HepG2 (cell line): ENCODE data around the gene MTCL1. TPM values are rescaled to one million over a fixed set of nuclear protein-coding genes. Genes with fewer than 3 reads are reported as not detected.

ENCODE experiments used
- ATAC-seq: fragments of 200-7000 bp; cut with Tn5 transposase; 3 replicates; pipeline ENCODE4 v1.9.1; 2020; ENCODE audit warnings: mild to moderate bottlenecking, moderate library complexity
- BruUV-seq: library from RNA; stranded (reverse); fragments of 400-500 nt; replicated peaks from 2 replicates; lab custom pipeline; 2021; lab: Mats Ljungman, UMichigan
- CTCF ChIA-PET: fragments of 300-600 bp; formaldehyde crosslinking; extraction: SDS; loops from one replicate; lab custom pipeline; 2021; ENCODE audit warnings: low total read pairs, inconsistent platforms, low intra/inter-chr PET ratio; lab: Yijun Ruan, JAX
- POLR2A ChIA-PET: fragments of 350-600 bp; sonication (Branson Sonifier 250); formaldehyde crosslinking; loops from one replicate; lab custom pipeline; 2020; ENCODE audit warnings: antibody characterized with exemption, inconsistent platforms; lab: Yijun Ruan, JAX
- DNase-seq: peaks from one replicate; pipeline ENCODE4 v3.0.0-alpha.2; 2015; ENCODE audit warnings: low spot score
- FAIRE-seq: peaks from 3 replicates; lab custom pipeline; 2011; peaks lifted over from hg19 to GRCh38; lab: Jason Lieb, UNC
- H2AFZ ChIP-seq: one replicate; pipeline ENCODE4 v1.6.1; 2011; ENCODE audit warnings: low read length, inconsistent platforms
- H3K27ac ChIP-seq: fragments of 300-600 bp; 3 replicates; pipeline ENCODE4 v1.8.0; 2011; ENCODE audit warnings: mixed run types, mild to moderate bottlenecking, mixed read lengths, low read length, inconsistent platforms; ENCODE audit not compliant: insufficient read depth; ENCODE audit errors: extremely low read length
- H3K27me3 ChIP-seq, 2 experiments: fragments of 200-600 bp in 1 of 2; 2 replicates in 1 of 2; 3 replicates in 1 of 2; pipeline versions ENCODE4 v1.6.0 to v1.8.0; 2011; ENCODE audit warnings: low read length in 2 of 2, mild to moderate bottlenecking in 2 of 2, moderate library complexity in 2 of 2, inconsistent platforms in 1 of 2; ENCODE audit not compliant: insufficient read depth in 2 of 2, control insufficient read depth in 1 of 2
- H3K36me3 ChIP-seq, 2 experiments: fragments of 200-600 bp in 1 of 2; replicated peaks in 1 of 2; 2 replicates in 1 of 2; 3 replicates in 1 of 2; pipeline versions ENCODE4 v1.5.1 to v1.8.0; 2011; ENCODE audit warnings: low read length in 2 of 2, inconsistent platforms in 1 of 2; ENCODE audit not compliant: insufficient read depth in 2 of 2, control insufficient read depth in 1 of 2
- H3K4me1 ChIP-seq: 2 replicates; pipeline ENCODE4 v1.5.1; 2012; ENCODE audit warnings: low read length, inconsistent platforms; ENCODE audit not compliant: insufficient read depth
- H3K4me2 ChIP-seq: 2 replicates; pipeline ENCODE4 v1.6.0; 2011; ENCODE audit warnings: low read depth, low read length, inconsistent platforms
- H3K4me3 ChIP-seq, 3 experiments: fragments of 200-600 bp in 1 of 3; sonication (generic), shearing (Covaris generic) in 1 of 3; replicated peaks in 1 of 3; 2 replicates each; pipeline ENCODE4 v1.5.1; 2011 to 2016; ENCODE audit warnings: low read length in 3 of 3, inconsistent platforms in 2 of 3, low read depth in 2 of 3, mild to moderate bottlenecking in 2 of 3, control low read depth in 1 of 3, mixed read lengths in 1 of 3; ENCODE audit not compliant: insufficient read depth in 1 of 3
- H3K79me2 ChIP-seq: one replicate; pipeline ENCODE4 v1.6.1; 2011; ENCODE audit warnings: low read length, inconsistent platforms; ENCODE audit not compliant: insufficient read depth
- H3K9ac ChIP-seq: 2 replicates; pipeline ENCODE4 v1.6.0; 2011; ENCODE audit warnings: mild to moderate bottlenecking, low read depth, low read length, inconsistent platforms; ENCODE audit not compliant: insufficient read depth
- H3K9me3 ChIP-seq: 2 replicates; pipeline ENCODE4 v1.5.1; 2012; ENCODE audit warnings: mild to moderate bottlenecking, low read length
- H4K20me1 ChIP-seq: 2 replicates; pipeline ENCODE4 v1.6.0; 2011; ENCODE audit warnings: inconsistent platforms, mild to moderate bottlenecking, low read length, moderate library complexity; ENCODE audit not compliant: insufficient read depth
- ATF6 ChIP-seq: sonication (generic); formaldehyde crosslinking; conservative IDR thresholded peaks from 2 replicates; pipeline ENCODE4 v1.4.0; 2020; ENCODE audit warnings: missing genetic modification reagents
- BORCS8-MEF2B ChIP-seq: sonication (generic); formaldehyde crosslinking; IDR thresholded peaks from 2 replicates; pipeline ENCODE4 v1.8.0; 2022; ENCODE audit warnings: mild to moderate bottlenecking, missing genetic modification reagents
- GATAD1 ChIP-seq: IDR thresholded peaks from 2 replicates; pipeline ENCODE4 v1.6.1; 2016; ENCODE audit warnings: missing genetic modification reagents, missing compliant biosample characterization
- HES4 ChIP-seq: sonication (generic); formaldehyde crosslinking; IDR thresholded peaks from 2 replicates; pipeline ENCODE4 v1.9.0; 2021; ENCODE audit warnings: mild to moderate bottlenecking, missing genetic modification reagents, borderline replicate concordance
- HNRNPLL ChIP-seq: fragments of 200-400 bp; formaldehyde crosslinking; IDR thresholded peaks from 2 replicates; pipeline ENCODE4 v1.6.1; 2017; ENCODE audit warnings: mild to moderate bottlenecking, low read depth, low read length; ENCODE audit not compliant: poor library complexity, severe bottlenecking
- MEIS1 ChIP-seq: sonication (generic); formaldehyde crosslinking; IDR thresholded peaks from 2 replicates; pipeline ENCODE4 v1.9.0; 2021; ENCODE audit warnings: mild to moderate bottlenecking, missing genetic modification reagents, moderate library complexity, borderline replicate concordance
- NAIF1 ChIP-seq: sonication (generic); formaldehyde crosslinking; IDR thresholded peaks from 2 replicates; pipeline ENCODE4 v1.5.0; 2020; ENCODE audit warnings: mild to moderate bottlenecking, missing genetic modification reagents, borderline replicate concordance
- SIN3B ChIP-seq: fragments of 150-350 bp; IDR thresholded peaks from 2 replicates; pipeline ENCODE4 v1.6.1; 2014; ENCODE audit warnings: low read length
- ZNF121 ChIP-seq: sonication (generic); formaldehyde crosslinking; IDR thresholded peaks from 2 replicates; pipeline ENCODE4 v1.5.0; 2020; ENCODE audit warnings: mild to moderate bottlenecking, missing genetic modification reagents
- ZNF207 ChIP-seq: fragments of 450-650 bp; IDR thresholded peaks from 2 replicates; pipeline ENCODE4 v1.6.1; 2016; ENCODE audit warnings: antibody characterized with exemption, borderline replicate concordance
- ZNF547 ChIP-seq: sonication (generic); formaldehyde crosslinking; IDR thresholded peaks from 2 replicates; pipeline ENCODE4 v1.5.1; 2020; ENCODE audit warnings: mild to moderate bottlenecking, missing genetic modification reagents
- ZNF891 ChIP-seq: sonication (generic); formaldehyde crosslinking; IDR thresholded peaks from 2 replicates; pipeline ENCODE4 v1.5.0; 2020; ENCODE audit warnings: mild to moderate bottlenecking, missing genetic modification reagents
- WGBS: methylation state at CpG from one replicate; pipeline ENCODE4 v1.1.6; 2017; ENCODE audit warnings: low lambda C conversion rate; 5-methylcytosine and 5-hydroxymethylcytosine counted together
- in situ Hi-C: cut with HindIII; loops from 2 replicates; pipeline ENCODE4 v1.10.0; 2017; ENCODE audit warnings: low pct_unique_long_range_greater_than_20kb; ENCODE audit not compliant: extremely low pct_ligation_motif_present
- intact Hi-C: fragments of 100-400 bp; cut with micrococcal nuclease; formaldehyde crosslinking; loops from one replicate; pipeline ENCODE4 v1.10.0; 2022; ENCODE audit not compliant: unreplicated experiment
- polyA plus RNA-seq, 8 experiments: library from polyadenylated mRNA; depleted of rRNA in 3 of 8; stranded (reverse) in 7 of 8; unstranded in 1 of 8; fragments of >200 nt; fragmentation: Illumina TruSeq in 4 of 8; extraction: Trizol in 4 of 8; gene quantifications; 2 replicates each; pipeline versions ENCODE4 v1.2.1 to v1.2.3, GENCODE V29; 2011 to 2016; ENCODE audit warnings: low read depth in 4 of 8, missing spikeins in 1 of 8, mixed read lengths in 1 of 8; ENCODE audit not compliant: insufficient read depth in 1 of 8
- total RNA-seq, 5 experiments: library from RNA; depleted of rRNA; stranded (reverse); fragments of >200 nt; fragmentation: Illumina TruSeq; extraction: Trizol; gene quantifications; 2 replicates each; pipeline ENCODE4 v1.2.3, GENCODE V29; 2016; ENCODE audit warnings: low read depth in 1 of 5
- TF ChIP-seq, protein P1 (sequence below): sonication (generic); formaldehyde crosslinking; IDR thresholded peaks from 2 replicates; pipeline ENCODE4 v1.4.0; 2020; ENCODE audit warnings: missing genetic modification reagents

The MTCL1 gene
- total and polyA plus RNA-seq, 2 of the 13 experiments (the other 11 are each of a cell fraction or from before 2014, with no cell fraction given), result 3.1 to 3.2 TPM

GRCh38 chr18:8661754-8662559, 43.4 kb upstream of the MTCL1 start:
- 26% methylated on average over 15 of the region's 18 CpGs for WGBS
- DNase-seq (no peak), ATAC-seq (peak; percentile 42; the same call in 2 of the 3 replicates), FAIRE-seq (no peak)
- Histone ChIP-seq H3K36me3 (no peaks in the 10 kb centered on the region), H2AFZ (no peak overlapping the region), H3K4me1 (no peaks in the 10 kb centered on the region; the same call in 1 of the 2 replicates), H3K27me3 (peaks cover 5 to 47% of the 10 kb centered on the region in 2 experiments; a peak in 4 of 5 replicates), H3K4me2 (no peak overlapping the region), H3K9ac (no peak overlapping the region), H4K20me1 (no peaks in the 10 kb centered on the region), H3K9me3 (no peaks in the 10 kb centered on the region), H3K27ac (no peak overlapping the region), H3K79me2 (no peaks in the 10 kb centered on the region), H3K4me3 (no peak overlapping the region)
- in situ Hi-C loops (no loop called here), intact Hi-C loops (no loop called here)
- ChIA-PET POLR2A (no interaction called here), CTCF (no interaction called here)
- BruUV-seq, result no TSS peak
- TF ChIP-seq MEIS1 (CRISPR knock-in tag), result no peak
- TF ChIP-seq ZNF547 (CRISPR knock-in tag), result no peak

- H3K4me1 ChIP-seq, result no peaks in the 10 kb centered on the region
- H3K79me2 ChIP-seq, result no peaks in the 10 kb centered on the region
- H2AFZ ChIP-seq, result no peak overlapping the region
- H4K20me1 ChIP-seq, result no peaks in the 10 kb centered on the region
- intact Hi-C loops (no loop called here), in situ Hi-C loops (no loop called here)
- 63% methylated on average over 11 of the region's 20 CpGs for WGBS
- ATAC-seq, result no peak
- H3K9ac ChIP-seq, result no peak overlapping the region
- no peak overlapping the region for H3K27ac ChIP-seq
- no TSS peak for BruUV-seq
- CTCF ChIA-PET, result no interaction called here
- POLR2A ChIA-PET, result no interaction called here
- DNase-seq, result no peak
- H3K9me3 ChIP-seq, result no peaks in the 10 kb centered on the region
- peaks cover 5 to 51% of the 10 kb centered on the region in 2 experiments; a peak in 4 of 5 replicates for H3K27me3 ChIP-seq
- FAIRE-seq, result no peak
- no peak overlapping the region for H3K4me2 ChIP-seq
- no peaks in the 10 kb centered on the region for H3K36me3 ChIP-seq
- no peak overlapping the region for H3K4me3 ChIP-seq
- TF ChIP-seq ZNF207 (no peak), HNRNPLL (no peak), BORCS8-MEF2B (no peak), GATAD1 (CRISPR knock-in tag) (no peak), HES4 (CRISPR knock-in tag) (no peak), SIN3B (no peak), ZNF891 (CRISPR knock-in tag) (no peak), NAIF1 (CRISPR knock-in tag) (no peak), ZNF121 (no peak), ATF6 (no peak)
- TF ChIP-seq, protein P1, sequence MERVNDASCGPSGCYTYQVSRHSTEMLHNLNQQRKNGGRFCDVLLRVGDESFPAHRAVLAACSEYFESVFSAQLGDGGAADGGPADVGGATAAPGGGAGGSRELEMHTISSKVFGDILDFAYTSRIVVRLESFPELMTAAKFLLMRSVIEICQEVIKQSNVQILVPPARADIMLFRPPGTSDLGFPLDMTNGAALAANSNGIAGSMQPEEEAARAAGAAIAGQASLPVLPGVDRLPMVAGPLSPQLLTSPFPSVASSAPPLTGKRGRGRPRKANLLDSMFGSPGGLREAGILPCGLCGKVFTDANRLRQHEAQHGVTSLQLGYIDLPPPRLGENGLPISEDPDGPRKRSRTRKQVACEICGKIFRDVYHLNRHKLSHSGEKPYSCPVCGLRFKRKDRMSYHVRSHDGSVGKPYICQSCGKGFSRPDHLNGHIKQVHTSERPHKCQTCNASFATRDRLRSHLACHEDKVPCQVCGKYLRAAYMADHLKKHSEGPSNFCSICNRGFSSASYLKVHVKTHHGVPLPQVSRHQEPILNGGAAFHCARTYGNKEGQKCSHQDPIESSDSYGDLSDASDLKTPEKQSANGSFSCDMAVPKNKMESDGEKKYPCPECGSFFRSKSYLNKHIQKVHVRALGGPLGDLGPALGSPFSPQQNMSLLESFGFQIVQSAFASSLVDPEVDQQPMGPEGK (CRISPR knock-in tag), result no peak
Measured at GRCh38 chr18:8662560-8663255, 42.6 kb upstream of the MTCL1 start.
